KOPT-K1 (cell line): ENCODE measurements around the gene FRMPD2.
A peak's percentile ranks its signal among the peaks of the same experiment; 100 is the strongest.
"Not testable (repeated sequence)": the region's sequence is repeated elsewhere in the genome, so short reads cannot be mapped to it uniquely, and the experiment has no call there.

Source experiments
- H3K27ac ChIP-seq: fragments of 200-600 bp; sonication (generic); 2 replicates; pipeline ENCODE4 v1.5.1; 2016; ENCODE audit warnings: antibody characterized with exemption, mild to moderate bottlenecking, low read depth, low read length; ENCODE audit not compliant: poor library complexity, severe bottlenecking
- H3K36me3 ChIP-seq: fragments of 200-600 bp; sonication (generic); 2 replicates; pipeline ENCODE4 v1.5.1; 2017; ENCODE audit warnings: antibody characterized with exemption, mild to moderate bottlenecking, low read length, moderate library complexity; ENCODE audit not compliant: insufficient read depth
- H3K9me3 ChIP-seq: fragments of 200-600 bp; sonication (generic); 2 replicates; pipeline ENCODE4 v1.5.1; 2017; ENCODE audit warnings: antibody characterized with exemption, low read length, mild to moderate bottlenecking; ENCODE audit not compliant: insufficient read depth, poor library complexity, severe bottlenecking

FRMPD2 gene

DNA sequence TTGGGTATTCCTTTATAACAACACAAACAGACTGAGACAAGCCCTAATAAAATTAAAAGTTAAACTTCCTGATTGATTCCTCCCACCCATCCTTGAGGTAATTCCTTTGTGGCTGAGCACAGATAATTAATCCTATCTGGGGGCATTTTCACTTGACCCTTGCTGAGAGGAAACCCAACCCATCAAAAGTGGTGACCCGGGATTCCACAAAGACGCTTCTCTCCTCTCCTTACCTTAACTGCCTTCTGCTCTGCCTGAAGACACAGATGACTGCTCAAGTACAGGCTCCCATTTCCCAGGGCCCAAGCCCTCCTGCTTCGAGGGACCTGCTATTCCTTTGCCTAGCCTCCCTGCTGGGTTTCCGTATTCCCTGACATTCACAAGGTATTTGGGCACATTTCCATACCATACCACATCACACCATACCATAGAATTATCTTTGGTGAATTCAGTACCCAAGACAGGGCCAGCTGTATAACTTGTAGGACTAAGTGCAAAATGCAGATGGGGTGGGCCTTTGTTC is 22.1 kb upstream of the FRMPD2 start:
- no peaks in the 10 kb centered on the region for H3K9me3 ChIP-seq
- no peak overlapping the region for H3K27ac ChIP-seq
- no peaks in the 10 kb centered on the region for H3K36me3 ChIP-seq

DNA sequence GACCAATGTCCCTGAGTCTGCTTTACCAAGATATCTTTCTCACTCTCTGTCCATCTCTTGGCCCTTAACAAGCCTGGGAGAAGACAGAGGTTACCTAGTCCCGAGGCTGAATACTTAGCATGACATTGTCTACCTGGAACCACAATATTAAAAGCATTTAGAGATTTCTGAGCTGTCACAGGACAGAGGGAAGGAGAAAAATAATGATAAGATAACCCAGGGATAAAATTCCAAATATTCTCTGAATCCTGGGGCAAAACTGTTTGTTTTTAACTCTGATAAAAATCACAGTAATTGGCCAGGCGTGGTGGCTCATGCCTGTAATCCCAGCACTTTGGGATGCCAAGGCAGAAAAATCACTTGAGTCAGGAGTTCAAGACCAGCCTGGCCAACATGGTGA is 19.9 kb upstream of the FRMPD2 start:
- no peaks in the 10 kb centered on the region for H3K36me3 ChIP-seq

GRCh38 chr10:48292616-48293015 is 18.1 kb upstream of the FRMPD2 start:
- no peaks in the 10 kb centered on the region for H3K9me3 ChIP-seq
- H3K27ac ChIP-seq = peak overlapping the region; percentile 95
- no peaks in the 10 kb centered on the region for H3K36me3 ChIP-seq

More for the DNA sequence above, 19.9 kb upstream of the FRMPD2 start:
- Histone ChIP-seq H3K9me3 (no peaks in the 10 kb centered on the region), H3K27ac (no peak overlapping the region)

DNA sequence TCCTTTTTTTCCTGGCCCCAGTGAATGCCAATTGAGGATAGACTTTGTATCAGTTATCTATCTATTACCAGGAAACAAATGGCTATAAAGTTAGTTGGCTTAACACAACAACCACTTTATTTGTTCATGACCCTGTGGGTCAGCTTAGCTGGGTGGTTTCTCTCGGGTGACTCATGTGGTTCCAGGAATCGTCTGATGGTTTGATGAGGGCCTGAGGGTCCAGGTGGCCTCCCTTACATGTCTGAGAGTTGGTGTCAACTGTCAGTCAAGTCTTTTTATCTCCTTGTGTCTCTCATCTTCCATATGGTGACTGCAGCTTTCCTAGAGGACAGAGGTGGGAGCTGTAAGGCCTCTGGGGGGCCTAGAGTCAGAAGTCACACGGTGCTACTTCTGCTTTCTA is 16.7 kb upstream of the FRMPD2 start:
- Histone ChIP-seq H3K27ac (peak overlapping the region; percentile 95), H3K36me3 (no peaks in the 10 kb centered on the region), H3K9me3 (peaks cover 2% of the 10 kb centered on the region)

DNA sequence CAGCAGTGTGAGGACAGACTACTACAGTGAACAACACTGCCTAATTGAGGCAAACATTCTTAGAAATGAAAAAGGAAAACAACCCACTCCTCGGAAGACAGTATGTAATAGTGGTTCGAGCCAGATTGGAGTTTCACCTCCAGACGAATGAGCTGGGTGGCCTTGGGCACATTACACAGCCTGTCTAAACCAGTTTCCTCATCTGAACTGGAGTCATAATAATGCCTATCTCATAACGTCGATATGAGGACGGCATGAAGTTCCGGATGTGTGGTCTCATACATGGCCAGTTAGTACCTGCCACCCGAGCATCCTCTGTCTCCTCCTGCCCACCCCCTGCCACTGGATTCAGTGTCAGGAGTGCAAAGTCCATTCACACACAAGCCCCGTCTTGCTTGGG is 15.8 kb upstream of the FRMPD2 start:
- Histone ChIP-seq H3K36me3 (no peaks in the 10 kb centered on the region), H3K27ac (peak overlapping the region; percentile 95), H3K9me3 (peaks cover 8% of the 10 kb centered on the region)

DNA sequence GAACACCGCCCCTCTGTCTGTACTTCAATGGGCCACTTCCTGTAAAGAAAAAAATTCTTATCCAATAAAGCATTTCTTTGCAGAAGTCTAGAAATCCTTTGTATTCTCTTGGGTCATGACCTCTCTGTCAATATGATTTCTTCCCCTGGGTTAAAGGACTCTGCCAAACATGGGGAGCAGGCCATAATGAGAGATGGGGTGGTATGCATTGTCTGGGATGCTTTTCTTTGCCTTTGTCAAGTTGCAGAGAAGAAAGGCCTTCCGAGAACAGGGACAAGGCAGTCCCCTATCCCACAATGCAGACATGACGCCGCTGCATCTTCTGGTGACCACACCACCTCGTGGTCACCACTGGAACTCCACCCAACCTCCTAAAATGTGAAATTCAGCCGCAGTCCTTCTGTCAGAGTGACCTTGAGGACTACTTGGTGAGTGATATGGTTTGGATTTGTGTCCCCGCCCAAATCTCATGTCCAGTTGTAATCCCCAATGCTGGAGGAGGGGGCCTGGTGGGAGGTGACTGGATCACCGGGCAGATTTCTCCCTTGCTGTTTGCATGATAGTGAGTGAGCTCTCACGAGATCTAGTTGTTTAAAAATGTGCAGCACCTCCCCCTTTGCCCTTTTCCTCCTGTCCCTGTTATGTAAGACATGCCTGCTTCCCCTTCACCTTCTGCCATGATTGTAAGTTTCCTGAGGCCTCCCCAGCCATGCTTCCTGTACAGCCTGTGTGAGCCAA is 15.2 kb upstream of the FRMPD2 start:
- Histone ChIP-seq H3K9me3 (peaks cover 8% of the 10 kb centered on the region), H3K27ac (peak overlapping the region; percentile 95), H3K36me3 (no peaks in the 10 kb centered on the region)

DNA sequence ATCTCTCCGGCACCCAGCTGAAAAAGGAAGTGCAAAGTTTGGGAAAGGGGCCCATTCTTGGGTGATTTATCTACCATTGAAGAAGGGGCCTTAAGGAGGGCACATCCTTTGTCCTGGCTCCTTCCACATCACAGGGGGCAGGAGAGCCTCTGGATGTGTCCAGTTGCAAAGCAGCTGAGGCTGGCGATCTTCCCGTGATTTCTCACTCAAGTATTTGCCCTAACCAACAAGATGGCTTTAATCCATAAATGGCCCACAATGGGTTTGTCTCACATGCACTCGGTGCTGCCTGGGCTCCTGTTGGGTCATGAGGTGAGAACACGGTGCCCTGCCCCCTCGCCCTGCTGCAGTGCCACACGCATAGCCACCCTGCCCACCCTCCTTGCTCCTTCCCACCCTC is 14.2 kb upstream of the FRMPD2 start:
- H3K27ac ChIP-seq = peak overlapping the region; percentile 95
- H3K9me3 ChIP-seq = peaks cover 16% of the 10 kb centered on the region
- H3K36me3 ChIP-seq = no peaks in the 10 kb centered on the region

GRCh38 chr10:48287417-48288391 is 13.2 kb upstream of the FRMPD2 start:
- Histone ChIP-seq H3K9me3 (peaks cover 26% of the 10 kb centered on the region), H3K27ac (peak overlapping the region; percentile 95), H3K36me3 (no peaks in the 10 kb centered on the region)

GRCh38 chr10:48286356-48286755 is 11.9 kb upstream of the FRMPD2 start:
- peak overlapping the region; percentile 95 for H3K27ac ChIP-seq
- no peaks in the 10 kb centered on the region for H3K36me3 ChIP-seq

GRCh38 chr10:48285710-48286109 is 11.2 kb upstream of the FRMPD2 start:
- peaks cover 45% of the 10 kb centered on the region for H3K9me3 ChIP-seq
- H3K36me3 ChIP-seq = no peaks in the 10 kb centered on the region
- peak overlapping the region; percentile 95 for H3K27ac ChIP-seq

More at GRCh38 chr10:48286356-48286755, 11.9 kb upstream of the FRMPD2 start:
- H3K9me3 ChIP-seq = peaks cover 39% of the 10 kb centered on the region

DNA sequence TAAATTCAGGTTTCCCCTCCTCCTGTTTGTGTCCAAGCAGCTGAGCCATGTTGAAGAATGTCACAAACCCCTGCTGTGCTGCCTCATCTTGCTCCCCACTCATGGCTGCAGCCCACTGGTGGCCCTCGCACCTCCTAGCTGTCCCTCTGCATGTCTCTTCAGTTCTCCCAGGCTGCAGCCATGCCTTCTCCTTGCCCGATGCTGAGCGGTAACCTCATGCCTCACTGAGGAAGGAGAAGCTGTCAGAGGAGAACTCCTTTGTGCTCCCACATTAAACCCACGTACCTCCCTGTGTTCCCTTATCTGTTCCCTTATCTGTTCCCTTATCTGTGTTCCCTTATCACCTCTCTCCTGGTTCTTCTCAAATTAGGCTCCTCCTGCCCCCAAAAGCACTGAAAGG is 10.3 kb upstream of the FRMPD2 start:
- peak overlapping the region; percentile 95 for H3K27ac ChIP-seq

DNA sequence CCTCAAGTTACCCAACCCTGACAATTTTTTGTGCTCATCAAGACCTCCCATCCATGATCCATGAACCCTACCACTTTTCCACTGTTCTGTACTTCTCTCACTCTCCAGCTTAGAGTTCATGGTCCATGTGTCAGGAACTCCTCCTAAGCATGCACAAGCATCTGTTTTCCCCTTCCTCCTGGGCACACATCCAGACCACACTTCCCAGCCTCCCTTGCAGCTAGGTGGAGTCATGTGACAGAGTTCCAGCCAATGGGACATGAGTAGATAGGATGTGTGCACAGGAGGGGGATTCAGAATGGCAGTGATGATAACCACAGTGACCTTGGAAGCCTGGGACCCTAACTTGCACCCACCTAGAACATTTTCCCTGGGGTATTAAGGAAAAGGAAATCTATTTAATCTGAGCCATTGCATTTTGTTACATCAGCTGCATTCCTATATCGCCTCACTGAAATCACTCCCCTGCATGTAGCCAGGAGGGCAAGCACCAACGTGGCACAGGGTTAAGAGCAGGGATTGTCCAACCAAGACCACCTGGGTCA is 9.6 kb upstream of the FRMPD2 start:
- Histone ChIP-seq H3K36me3 (no peaks in the 10 kb centered on the region), H3K27ac (peak overlapping the region; percentile 95), H3K9me3 (peaks cover 50% of the 10 kb centered on the region)

More for the DNA sequence above, 10.3 kb upstream of the FRMPD2 start:
- H3K9me3 ChIP-seq = peaks cover 50% of the 10 kb centered on the region
- no peaks in the 10 kb centered on the region for H3K36me3 ChIP-seq

DNA sequence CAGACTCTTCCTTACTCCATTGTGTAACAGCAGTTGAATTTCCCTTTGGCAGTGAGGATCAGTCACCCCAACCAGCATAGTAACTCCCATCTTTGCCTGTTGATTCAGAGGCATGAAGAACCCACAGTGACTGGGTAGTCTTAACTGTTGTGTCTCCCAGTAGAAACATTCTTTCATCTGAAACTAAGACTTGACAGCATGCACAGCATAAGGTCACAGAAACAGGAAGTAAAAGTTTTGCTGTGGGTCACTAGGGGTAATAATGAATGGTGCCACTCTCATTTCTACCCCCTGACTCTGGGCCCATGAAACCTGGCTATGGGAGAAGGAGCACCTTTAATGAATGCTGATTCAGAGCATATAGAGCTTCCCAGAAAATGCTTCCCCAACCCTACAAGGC is 8.3 kb upstream of the FRMPD2 start:
- Histone ChIP-seq H3K9me3 (peaks cover 56% of the 10 kb centered on the region), H3K36me3 (no peaks in the 10 kb centered on the region), H3K27ac (no peak overlapping the region)

GRCh38 chr10:48281697-48282096 is 7.2 kb upstream of the FRMPD2 start:
- not testable (repeated sequence) for H3K27ac ChIP-seq, H3K36me3 ChIP-seq
- H3K9me3 ChIP-seq = peaks cover 56% of the 10 kb centered on the region
